ENCODE data around the gene THRB. TPM values are rescaled to one million over a fixed set of nuclear protein-coding genes. Genes with fewer than 3 reads are reported as not detected.

Gene THRB
- total RNA-seq, 1 experiment from 2014 or later = 5.8 TPM

DNA sequence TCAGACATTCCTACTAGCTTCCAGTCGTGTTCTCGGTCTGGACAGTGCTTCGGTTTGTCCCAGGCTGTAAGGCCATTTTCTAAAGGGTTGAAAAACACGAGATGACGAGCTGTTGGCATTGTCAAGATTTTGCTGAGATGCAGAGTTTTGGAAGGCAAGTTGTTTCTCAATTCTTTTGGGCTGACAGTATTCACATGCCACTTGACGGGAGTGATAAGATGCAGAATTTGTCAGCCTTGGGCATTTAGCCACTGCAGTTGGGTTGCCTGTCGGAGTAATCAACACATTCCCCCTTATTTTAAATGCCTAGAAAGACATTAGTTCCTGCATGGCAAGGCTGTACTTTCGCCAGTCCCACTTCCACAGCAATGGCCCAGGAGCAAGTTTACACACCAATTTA, 304.4 kb downstream of the THRB start:
- Mint-ChIP-seq H3K27ac (no peak overlapping the region), H3K27me3 (ENCODE audit: low read depth) (peaks cover 2% of the 10 kb centered on the region; the same call in 1 of the 2 replicates), H3K4me3 (no peak overlapping the region), H3K36me3 (no peaks in the 10 kb centered on the region), H3K4me1 (peaks cover 2% of the 10 kb centered on the region; the same call in 1 of the 2 replicates), H3K9me3 (no peaks in the 10 kb centered on the region)
- ChIA-PET POLR2A (no interaction called here), CTCF (interaction anchor here (1.3 kb wide), 1 partner anchor 8 kb away, joined by 5 read pairs; no protein-coding TSS in a partner anchor)
- ATAC-seq (no peak), DNase-seq (ENCODE audit: low spot score) (no peak)
- no peak for TF ChIP-seq EMX1 (CRISPR knock-in tag; IDR thresholded peaks at IDR 0.05)
- TF ChIP-seq, protein P1, sequence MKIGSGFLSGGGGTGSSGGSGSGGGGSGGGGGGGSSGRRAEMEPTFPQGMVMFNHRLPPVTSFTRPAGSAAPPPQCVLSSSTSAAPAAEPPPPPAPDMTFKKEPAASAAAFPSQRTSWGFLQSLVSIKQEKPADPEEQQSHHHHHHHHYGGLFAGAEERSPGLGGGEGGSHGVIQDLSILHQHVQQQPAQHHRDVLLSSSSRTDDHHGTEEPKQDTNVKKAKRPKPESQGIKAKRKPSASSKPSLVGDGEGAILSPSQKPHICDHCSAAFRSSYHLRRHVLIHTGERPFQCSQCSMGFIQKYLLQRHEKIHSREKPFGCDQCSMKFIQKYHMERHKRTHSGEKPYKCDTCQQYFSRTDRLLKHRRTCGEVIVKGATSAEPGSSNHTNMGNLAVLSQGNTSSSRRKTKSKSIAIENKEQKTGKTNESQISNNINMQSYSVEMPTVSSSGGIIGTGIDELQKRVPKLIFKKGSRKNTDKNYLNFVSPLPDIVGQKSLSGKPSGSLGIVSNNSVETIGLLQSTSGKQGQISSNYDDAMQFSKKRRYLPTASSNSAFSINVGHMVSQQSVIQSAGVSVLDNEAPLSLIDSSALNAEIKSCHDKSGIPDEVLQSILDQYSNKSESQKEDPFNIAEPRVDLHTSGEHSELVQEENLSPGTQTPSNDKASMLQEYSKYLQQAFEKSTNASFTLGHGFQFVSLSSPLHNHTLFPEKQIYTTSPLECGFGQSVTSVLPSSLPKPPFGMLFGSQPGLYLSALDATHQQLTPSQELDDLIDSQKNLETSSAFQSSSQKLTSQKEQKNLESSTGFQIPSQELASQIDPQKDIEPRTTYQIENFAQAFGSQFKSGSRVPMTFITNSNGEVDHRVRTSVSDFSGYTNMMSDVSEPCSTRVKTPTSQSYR (CRISPR knock-in tag; IDR thresholded peaks at IDR 0.05) = no peak
- TF ChIP-seq ZNF317 (CRISPR knock-in tag; IDR thresholded peaks at IDR 0.05; ENCODE audit: borderline replicate concordance, low read depth) = no peak
- TF ChIP-seq, protein P2, sequence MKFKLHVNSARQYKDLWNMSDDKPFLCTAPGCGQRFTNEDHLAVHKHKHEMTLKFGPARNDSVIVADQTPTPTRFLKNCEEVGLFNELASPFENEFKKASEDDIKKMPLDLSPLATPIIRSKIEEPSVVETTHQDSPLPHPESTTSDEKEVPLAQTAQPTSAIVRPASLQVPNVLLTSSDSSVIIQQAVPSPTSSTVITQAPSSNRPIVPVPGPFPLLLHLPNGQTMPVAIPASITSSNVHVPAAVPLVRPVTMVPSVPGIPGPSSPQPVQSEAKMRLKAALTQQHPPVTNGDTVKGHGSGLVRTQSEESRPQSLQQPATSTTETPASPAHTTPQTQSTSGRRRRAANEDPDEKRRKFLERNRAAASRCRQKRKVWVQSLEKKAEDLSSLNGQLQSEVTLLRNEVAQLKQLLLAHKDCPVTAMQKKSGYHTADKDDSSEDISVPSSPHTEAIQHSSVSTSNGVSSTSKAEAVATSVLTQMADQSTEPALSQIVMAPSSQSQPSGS (CRISPR knock-in tag; IDR thresholded peaks at IDR 0.05; ENCODE audit: borderline replicate concordance, low read depth) = no peak
- TF ChIP-seq HMGA2 (CRISPR knock-in tag; IDR thresholded peaks at IDR 0.05) = no peak
- no peak for TF ChIP-seq ZNF396 (CRISPR knock-in tag; IDR thresholded peaks at IDR 0.05; ENCODE audit: borderline replicate concordance)
- TF ChIP-seq ZNF416 (CRISPR knock-in tag; IDR thresholded peaks at IDR 0.05) = no peak
- TF ChIP-seq ZNF263 (CRISPR knock-in tag; IDR thresholded peaks at IDR 0.05; ENCODE audit: low read depth) = no peak

DNA sequence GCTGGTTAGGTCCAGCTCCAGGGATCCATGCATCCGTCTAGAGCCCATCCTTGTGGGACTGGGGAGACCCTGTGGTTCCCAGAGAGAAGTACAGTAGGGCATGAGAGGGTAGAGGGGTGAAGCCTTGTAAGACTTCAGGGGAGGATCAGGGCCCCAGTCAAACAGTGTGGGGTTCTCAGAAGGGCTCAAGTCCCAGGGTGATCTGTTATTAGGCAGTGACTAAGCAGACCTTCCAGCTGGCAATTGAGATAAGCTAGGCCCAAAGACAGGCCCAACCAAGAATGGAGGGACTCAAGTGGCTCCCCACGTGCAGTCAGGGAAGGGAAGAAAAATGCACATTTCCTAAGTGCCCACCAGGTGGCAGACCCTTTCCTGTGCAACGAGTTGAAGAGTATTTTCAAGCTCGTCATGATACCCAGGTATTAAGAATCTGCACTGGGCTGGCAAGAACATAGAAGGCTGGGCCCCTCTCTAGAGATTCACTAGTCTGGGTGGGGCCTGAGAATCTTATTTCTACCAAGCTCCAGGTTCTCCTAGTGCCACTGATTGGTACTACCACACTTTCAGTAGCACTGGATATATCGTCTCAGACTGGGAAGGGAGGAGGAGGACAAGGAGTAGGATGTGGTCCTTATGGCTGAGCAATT, 308.8 kb downstream of the THRB start:
- H3K9me3 Mint-ChIP-seq = no peaks in the 10 kb centered on the region
- H3K27ac Mint-ChIP-seq = no peak overlapping the region
- H3K4me3 Mint-ChIP-seq = no peak overlapping the region
- no peaks in the 10 kb centered on the region for H3K36me3 Mint-ChIP-seq
- TF ChIP-seq PRRX2 (CRISPR knock-in tag; IDR thresholded peaks at IDR 0.05) (peak; percentile 44; the same call in 1 of the 2 replicates), ZNF138 (CRISPR knock-in tag; conservative IDR thresholded peaks at IDR 0.05) (no peak)
- TF ChIP-seq, protein P3, sequence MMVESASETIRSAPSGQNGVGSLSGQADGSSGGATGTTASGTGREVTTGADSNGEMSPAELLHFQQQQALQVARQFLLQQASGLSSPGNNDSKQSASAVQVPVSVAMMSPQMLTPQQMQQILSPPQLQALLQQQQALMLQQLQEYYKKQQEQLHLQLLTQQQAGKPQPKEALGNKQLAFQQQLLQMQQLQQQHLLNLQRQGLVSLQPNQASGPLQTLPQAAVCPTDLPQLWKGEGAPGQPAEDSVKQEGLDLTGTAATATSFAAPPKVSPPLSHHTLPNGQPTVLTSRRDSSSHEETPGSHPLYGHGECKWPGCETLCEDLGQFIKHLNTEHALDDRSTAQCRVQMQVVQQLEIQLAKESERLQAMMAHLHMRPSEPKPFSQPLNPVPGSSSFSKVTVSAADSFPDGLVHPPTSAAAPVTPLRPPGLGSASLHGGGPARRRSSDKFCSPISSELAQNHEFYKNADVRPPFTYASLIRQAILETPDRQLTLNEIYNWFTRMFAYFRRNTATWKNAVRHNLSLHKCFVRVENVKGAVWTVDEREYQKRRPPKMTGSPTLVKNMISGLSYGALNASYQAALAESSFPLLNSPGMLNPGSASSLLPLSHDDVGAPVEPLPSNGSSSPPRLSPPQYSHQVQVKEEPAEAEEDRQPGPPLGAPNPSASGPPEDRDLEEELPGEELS (CRISPR knock-in tag; IDR thresholded peaks at IDR 0.05) = no peak
- TF ChIP-seq, protein P4, sequence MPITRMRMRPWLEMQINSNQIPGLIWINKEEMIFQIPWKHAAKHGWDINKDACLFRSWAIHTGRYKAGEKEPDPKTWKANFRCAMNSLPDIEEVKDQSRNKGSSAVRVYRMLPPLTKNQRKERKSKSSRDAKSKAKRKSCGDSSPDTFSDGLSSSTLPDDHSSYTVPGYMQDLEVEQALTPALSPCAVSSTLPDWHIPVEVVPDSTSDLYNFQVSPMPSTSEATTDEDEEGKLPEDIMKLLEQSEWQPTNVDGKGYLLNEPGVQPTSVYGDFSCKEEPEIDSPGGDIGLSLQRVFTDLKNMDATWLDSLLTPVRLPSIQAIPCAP (CRISPR knock-in tag; IDR thresholded peaks at IDR 0.05) = no peak
- TF ChIP-seq, protein P5, sequence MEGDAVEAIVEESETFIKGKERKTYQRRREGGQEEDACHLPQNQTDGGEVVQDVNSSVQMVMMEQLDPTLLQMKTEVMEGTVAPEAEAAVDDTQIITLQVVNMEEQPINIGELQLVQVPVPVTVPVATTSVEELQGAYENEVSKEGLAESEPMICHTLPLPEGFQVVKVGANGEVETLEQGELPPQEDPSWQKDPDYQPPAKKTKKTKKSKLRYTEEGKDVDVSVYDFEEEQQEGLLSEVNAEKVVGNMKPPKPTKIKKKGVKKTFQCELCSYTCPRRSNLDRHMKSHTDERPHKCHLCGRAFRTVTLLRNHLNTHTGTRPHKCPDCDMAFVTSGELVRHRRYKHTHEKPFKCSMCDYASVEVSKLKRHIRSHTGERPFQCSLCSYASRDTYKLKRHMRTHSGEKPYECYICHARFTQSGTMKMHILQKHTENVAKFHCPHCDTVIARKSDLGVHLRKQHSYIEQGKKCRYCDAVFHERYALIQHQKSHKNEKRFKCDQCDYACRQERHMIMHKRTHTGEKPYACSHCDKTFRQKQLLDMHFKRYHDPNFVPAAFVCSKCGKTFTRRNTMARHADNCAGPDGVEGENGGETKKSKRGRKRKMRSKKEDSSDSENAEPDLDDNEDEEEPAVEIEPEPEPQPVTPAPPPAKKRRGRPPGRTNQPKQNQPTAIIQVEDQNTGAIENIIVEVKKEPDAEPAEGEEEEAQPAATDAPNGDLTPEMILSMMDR (IDR thresholded peaks at IDR 0.05) = peak; percentile 62
- TF ChIP-seq, protein P6, sequence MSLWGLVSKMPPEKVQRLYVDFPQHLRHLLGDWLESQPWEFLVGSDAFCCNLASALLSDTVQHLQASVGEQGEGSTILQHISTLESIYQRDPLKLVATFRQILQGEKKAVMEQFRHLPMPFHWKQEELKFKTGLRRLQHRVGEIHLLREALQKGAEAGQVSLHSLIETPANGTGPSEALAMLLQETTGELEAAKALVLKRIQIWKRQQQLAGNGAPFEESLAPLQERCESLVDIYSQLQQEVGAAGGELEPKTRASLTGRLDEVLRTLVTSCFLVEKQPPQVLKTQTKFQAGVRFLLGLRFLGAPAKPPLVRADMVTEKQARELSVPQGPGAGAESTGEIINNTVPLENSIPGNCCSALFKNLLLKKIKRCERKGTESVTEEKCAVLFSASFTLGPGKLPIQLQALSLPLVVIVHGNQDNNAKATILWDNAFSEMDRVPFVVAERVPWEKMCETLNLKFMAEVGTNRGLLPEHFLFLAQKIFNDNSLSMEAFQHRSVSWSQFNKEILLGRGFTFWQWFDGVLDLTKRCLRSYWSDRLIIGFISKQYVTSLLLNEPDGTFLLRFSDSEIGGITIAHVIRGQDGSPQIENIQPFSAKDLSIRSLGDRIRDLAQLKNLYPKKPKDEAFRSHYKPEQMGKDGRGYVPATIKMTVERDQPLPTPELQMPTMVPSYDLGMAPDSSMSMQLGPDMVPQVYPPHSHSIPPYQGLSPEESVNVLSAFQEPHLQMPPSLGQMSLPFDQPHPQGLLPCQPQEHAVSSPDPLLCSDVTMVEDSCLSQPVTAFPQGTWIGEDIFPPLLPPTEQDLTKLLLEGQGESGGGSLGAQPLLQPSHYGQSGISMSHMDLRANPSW (CRISPR knock-in tag; conservative IDR thresholded peaks at IDR 0.05; ENCODE audit: low read depth) = no peak
- TF ChIP-seq, protein P7, sequence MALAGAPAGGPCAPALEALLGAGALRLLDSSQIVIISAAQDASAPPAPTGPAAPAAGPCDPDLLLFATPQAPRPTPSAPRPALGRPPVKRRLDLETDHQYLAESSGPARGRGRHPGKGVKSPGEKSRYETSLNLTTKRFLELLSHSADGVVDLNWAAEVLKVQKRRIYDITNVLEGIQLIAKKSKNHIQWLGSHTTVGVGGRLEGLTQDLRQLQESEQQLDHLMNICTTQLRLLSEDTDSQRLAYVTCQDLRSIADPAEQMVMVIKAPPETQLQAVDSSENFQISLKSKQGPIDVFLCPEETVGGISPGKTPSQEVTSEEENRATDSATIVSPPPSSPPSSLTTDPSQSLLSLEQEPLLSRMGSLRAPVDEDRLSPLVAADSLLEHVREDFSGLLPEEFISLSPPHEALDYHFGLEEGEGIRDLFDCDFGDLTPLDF (CRISPR knock-in tag; IDR thresholded peaks at IDR 0.05) = no peak
- TF ChIP-seq, protein P8, sequence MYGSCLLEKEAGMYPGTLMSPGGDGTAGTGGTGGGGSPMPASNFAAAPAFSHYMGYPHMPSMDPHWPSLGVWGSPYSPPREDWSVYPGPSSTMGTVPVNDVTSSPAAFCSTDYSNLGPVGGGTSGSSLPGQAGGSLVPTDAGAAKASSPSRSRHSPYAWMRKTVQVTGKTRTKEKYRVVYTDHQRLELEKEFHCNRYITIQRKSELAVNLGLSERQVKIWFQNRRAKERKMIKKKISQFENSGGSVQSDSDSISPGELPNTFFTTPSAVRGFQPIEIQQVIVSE (CRISPR knock-in tag; IDR thresholded peaks at IDR 0.05; ENCODE audit: borderline replicate concordance) = no peak
- peaks cover 2% of the 10 kb centered on the region; the same call in 1 of the 2 replicates for H3K27me3 Mint-ChIP-seq (ENCODE audit: low read depth)
- DNase-seq (ENCODE audit: low spot score) (peak; percentile 57), ATAC-seq (peak; percentile 91)
- CTCF ChIA-PET = interaction anchor here (0.5 to 2.0 kb wide), 30 partner anchors 9 to 1240 kb away, joined by 3 to 22 read pairs (median 5); no protein-coding TSS in a partner anchor
- POLR2A ChIA-PET = interaction anchor here (0.7 kb wide), 1 partner anchor 70 kb away, joined by 3 read pairs; no protein-coding TSS in a partner anchor
- peaks cover 2% of the 10 kb centered on the region; the same call in 1 of the 2 replicates for H3K4me1 Mint-ChIP-seq
